IMR-90 (cell line): Measurements from ENCODE around the gene AGAP6.
A peak's percentile ranks its signal among the peaks of the same experiment; 100 is the strongest.
"Not testable (repeated sequence)": the region's sequence is repeated elsewhere in the genome, so short reads cannot be mapped to it uniquely, and the experiment has no call there.

Experiments used
- BHLHE40 ChIP-seq: fragments of 150-350 bp; IDR thresholded peaks from 2 replicates; pipeline ENCODE4 v1.6.1; 2016; ENCODE audit warnings: mild to moderate bottlenecking, low read depth, low read length
- CEBPB ChIP-seq: IDR thresholded peaks from 2 replicates; pipeline ENCODE4 v1.6.1; 2012; ENCODE audit warnings: low read depth, low read length, improper control_type of control experiment
- CHD1 ChIP-seq: IDR thresholded peaks from 2 replicates; pipeline ENCODE4 v1.6.1; 2012; ENCODE audit warnings: low read depth, low read length, improper control_type of control experiment
- MAFK ChIP-seq: IDR thresholded peaks from 2 replicates; pipeline ENCODE4 v1.6.1; 2012; ENCODE audit warnings: low read depth, low read length, improper control_type of control experiment
- MAZ ChIP-seq: IDR thresholded peaks from 2 replicates; pipeline ENCODE4 v1.6.1; 2012; ENCODE audit warnings: low read depth, mild to moderate bottlenecking, low read length, improper control_type of control experiment, moderate library complexity, borderline replicate concordance
- MXI1 ChIP-seq: IDR thresholded peaks from 2 replicates; pipeline ENCODE4 v1.6.1; 2012; ENCODE audit warnings: low read depth, mild to moderate bottlenecking, low read length, moderate library complexity, borderline replicate concordance
- NFE2L2 ChIP-seq: fragments of 150-350 bp; IDR thresholded peaks from 2 replicates; pipeline ENCODE4 v1.6.1; 2016; ENCODE audit warnings: low read depth, mild to moderate bottlenecking, low read length
- POLR2A ChIP-seq: IDR thresholded peaks from 2 replicates; pipeline ENCODE4 v1.6.1; 2012; ENCODE audit warnings: mild to moderate bottlenecking, low read depth, low read length
- RAD21 ChIP-seq: IDR thresholded peaks from 2 replicates; pipeline ENCODE4 v1.6.1; 2012; ENCODE audit warnings: low read length, improper control_type of control experiment
- RCOR1 ChIP-seq: IDR thresholded peaks from 2 replicates; pipeline ENCODE4 v1.6.1; 2012; ENCODE audit warnings: mild to moderate bottlenecking, low read length, improper control_type of control experiment; ENCODE audit not compliant: insufficient replicate concordance
- RFX5 ChIP-seq: IDR thresholded peaks from 2 replicates; pipeline ENCODE4 v1.8.0; 2012; ENCODE audit warnings: low read depth, mild to moderate bottlenecking, low read length, moderate library complexity
- TF ChIP-seq, protein P1 (sequence below): conservative IDR thresholded peaks from 2 replicates; pipeline ENCODE4 v1.5.1; 2012; ENCODE audit warnings: mild to moderate bottlenecking, low read depth, low read length, improper control_type of control experiment
- TF ChIP-seq, protein P2 (sequence below): fragments of 150-350 bp; IDR thresholded peaks from 2 replicates; pipeline ENCODE4 v1.6.1; 2016; ENCODE audit warnings: low read depth, mild to moderate bottlenecking, low read length, moderate library complexity, borderline replicate concordance
- TF ChIP-seq, protein P3 (sequence below): fragments of 150-350 bp; IDR thresholded peaks from 2 replicates; pipeline ENCODE4 v1.6.1; 2017; ENCODE audit warnings: mild to moderate bottlenecking, antibody characterized with exemption, low read length, low read depth

DNA sequence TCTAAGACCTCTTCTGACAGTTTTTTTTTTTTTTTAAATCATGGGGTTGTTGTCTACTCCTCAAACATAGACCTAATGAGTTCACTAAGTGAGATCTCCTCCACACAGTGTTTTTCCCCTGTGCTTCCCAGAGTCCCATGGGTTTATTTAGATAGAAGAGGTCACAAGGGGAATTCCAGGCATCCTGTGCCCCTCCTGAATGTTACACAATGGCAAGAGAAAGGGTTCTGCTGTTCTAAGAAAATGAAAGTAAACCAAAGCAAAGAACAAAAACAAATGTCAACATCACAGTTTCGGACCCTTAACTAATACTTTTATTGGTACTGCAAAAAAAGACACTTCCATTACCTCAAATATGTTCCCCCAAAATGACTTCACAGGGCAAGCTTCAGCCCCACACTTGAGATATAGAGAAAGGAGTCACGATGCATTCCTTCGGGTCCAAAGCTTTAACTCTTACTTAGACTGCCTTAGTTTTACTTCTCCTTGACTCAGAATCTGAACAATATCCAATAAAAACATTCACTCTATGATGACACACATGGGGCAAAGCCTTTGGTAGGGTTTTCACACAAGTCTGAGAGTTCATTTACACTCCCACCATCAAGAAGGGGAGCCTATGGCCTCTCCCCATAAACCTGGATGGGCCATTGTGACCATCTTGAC lies 63.9 kb downstream of the AGAP6 start:
- TF ChIP-seq, protein P1, sequence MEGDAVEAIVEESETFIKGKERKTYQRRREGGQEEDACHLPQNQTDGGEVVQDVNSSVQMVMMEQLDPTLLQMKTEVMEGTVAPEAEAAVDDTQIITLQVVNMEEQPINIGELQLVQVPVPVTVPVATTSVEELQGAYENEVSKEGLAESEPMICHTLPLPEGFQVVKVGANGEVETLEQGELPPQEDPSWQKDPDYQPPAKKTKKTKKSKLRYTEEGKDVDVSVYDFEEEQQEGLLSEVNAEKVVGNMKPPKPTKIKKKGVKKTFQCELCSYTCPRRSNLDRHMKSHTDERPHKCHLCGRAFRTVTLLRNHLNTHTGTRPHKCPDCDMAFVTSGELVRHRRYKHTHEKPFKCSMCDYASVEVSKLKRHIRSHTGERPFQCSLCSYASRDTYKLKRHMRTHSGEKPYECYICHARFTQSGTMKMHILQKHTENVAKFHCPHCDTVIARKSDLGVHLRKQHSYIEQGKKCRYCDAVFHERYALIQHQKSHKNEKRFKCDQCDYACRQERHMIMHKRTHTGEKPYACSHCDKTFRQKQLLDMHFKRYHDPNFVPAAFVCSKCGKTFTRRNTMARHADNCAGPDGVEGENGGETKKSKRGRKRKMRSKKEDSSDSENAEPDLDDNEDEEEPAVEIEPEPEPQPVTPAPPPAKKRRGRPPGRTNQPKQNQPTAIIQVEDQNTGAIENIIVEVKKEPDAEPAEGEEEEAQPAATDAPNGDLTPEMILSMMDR = not testable (repeated sequence)
- TF ChIP-seq POLR2A, MAZ, MAFK, CHD1, MXI1, RCOR1, BHLHE40, NFE2L2, RFX5, RAD21: not testable (repeated sequence)
- TF ChIP-seq, protein P2, sequence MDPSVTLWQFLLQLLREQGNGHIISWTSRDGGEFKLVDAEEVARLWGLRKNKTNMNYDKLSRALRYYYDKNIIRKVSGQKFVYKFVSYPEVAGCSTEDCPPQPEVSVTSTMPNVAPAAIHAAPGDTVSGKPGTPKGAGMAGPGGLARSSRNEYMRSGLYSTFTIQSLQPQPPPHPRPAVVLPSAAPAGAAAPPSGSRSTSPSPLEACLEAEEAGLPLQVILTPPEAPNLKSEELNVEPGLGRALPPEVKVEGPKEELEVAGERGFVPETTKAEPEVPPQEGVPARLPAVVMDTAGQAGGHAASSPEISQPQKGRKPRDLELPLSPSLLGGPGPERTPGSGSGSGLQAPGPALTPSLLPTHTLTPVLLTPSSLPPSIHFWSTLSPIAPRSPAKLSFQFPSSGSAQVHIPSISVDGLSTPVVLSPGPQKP = not testable (repeated sequence)
- TF ChIP-seq CEBPB = peak; percentile 36; the same call in 1 of the 2 replicates
- TF ChIP-seq, protein P3, sequence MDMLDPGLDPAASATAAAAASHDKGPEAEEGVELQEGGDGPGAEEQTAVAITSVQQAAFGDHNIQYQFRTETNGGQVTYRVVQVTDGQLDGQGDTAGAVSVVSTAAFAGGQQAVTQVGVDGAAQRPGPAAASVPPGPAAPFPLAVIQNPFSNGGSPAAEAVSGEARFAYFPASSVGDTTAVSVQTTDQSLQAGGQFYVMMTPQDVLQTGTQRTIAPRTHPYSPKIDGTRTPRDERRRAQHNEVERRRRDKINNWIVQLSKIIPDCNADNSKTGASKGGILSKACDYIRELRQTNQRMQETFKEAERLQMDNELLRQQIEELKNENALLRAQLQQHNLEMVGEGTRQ = 0 out of 2 replicates have a peak, but pooled peaks have one; percentile 9
